HG03342 (cell line): ENCODE data around the gene EML4.
"Not testable (repeated sequence)": the region's sequence is repeated elsewhere in the genome, so short reads cannot be mapped to it uniquely, and the experiment has no call there.

ENCODE experiments used
- ATAC-seq: cut with Tn5 transposase; IDR thresholded peaks from one replicate; pipeline ENCODE4 v1.9.1; 2021; ENCODE audit warnings: mild to moderate bottlenecking, moderate library complexity; ENCODE audit not compliant: unreplicated experiment

EML4 gene

DNA sequence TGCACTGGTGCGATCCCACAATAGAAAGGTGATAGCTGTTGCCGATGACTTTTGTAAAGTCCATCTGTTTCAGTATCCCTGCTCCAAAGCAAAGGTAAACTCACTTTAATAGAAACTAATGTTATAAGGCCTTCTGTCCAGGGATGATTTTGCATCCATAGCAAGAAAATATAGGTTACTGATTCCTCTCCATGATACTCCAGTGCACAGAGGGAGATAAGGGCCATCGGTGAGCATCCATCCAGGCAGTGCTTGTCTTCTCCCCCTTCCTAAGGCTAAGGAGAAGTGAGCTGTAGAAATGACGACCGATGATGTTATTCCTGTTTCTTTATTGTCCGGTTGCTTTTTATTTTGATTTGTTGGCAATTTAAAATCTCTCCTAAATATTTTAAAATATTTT, 159.8 kb downstream of the EML4 start:
- no peak for ATAC-seq

GRCh38 chr2:42329736-42330135, 160.6 kb downstream of the EML4 start:
- no peak for ATAC-seq

DNA sequence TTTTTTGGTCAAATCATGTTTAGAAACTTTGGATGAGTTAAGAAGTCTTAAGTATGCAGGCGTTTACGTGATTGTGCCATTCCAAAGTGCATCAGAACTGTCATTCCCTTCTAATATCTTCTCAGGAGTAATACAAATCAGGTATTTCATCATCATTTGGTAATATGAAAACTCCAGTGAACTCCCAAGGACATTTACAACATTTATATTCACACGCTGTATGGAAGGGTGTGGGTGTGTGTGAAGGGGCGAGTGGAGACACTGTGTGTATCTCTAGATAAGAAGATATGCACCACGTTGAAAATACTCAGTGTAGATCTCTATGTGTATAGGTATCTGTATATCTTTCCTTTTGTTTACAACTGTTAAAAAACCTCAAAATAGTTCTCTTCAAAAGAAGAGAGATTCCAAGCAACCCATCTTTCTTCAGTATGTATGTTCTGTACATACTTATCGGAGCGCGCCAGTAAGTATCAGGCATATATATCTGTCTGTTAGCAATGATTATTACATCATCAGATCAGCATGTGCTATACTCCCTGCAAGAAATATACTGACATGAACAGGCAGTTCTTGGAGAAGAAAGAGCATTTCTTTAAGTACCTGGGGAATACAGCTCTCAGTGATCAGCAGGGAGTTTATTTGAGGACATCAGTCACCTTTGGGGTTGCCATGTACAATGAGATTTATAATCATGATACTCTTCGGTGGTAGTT, 162.6 kb downstream of the EML4 start:
- no peak for ATAC-seq

DNA sequence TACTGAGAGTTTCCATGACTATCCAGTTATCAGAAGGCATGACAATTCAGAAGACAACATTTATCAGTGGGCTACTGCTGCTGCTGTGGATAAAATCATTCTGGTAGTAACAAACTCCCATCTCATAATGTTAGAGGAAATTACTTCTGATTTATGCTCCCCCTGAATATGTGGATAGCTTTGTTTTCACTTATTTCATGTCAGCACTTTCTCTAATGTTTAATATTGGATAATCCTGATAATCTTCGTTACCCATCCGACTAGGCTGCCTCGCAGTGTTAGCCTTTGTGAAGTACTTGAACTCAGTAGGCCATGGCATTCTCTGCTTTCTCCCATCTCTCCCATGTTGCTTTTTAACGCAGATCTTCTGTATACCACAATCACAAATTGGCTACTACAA, 163.4 kb downstream of the EML4 start:
- ATAC-seq = no peak

GRCh38 chr2:42333579-42333978, 164.4 kb downstream of the EML4 start:
- ATAC-seq = no peak

GRCh38 chr2:42334220-42334619, 165.1 kb downstream of the EML4 start:
- ATAC-seq = no peak

- not testable (repeated sequence) for ATAC-seq
Observed at GRCh38 chr2:42334865-42335264, 165.7 kb downstream of the EML4 start.

- ATAC-seq = no peak
Observed at GRCh38 chr2:42335514-42336104, 166.5 kb downstream of the EML4 start.

- no peak for ATAC-seq
Observed at GRCh38 chr2:42336361-42336965, 167.3 kb downstream of the EML4 start.

GRCh38 chr2:42337356-42337820, 168.2 kb downstream of the EML4 start:
- ATAC-seq = no peak

DNA sequence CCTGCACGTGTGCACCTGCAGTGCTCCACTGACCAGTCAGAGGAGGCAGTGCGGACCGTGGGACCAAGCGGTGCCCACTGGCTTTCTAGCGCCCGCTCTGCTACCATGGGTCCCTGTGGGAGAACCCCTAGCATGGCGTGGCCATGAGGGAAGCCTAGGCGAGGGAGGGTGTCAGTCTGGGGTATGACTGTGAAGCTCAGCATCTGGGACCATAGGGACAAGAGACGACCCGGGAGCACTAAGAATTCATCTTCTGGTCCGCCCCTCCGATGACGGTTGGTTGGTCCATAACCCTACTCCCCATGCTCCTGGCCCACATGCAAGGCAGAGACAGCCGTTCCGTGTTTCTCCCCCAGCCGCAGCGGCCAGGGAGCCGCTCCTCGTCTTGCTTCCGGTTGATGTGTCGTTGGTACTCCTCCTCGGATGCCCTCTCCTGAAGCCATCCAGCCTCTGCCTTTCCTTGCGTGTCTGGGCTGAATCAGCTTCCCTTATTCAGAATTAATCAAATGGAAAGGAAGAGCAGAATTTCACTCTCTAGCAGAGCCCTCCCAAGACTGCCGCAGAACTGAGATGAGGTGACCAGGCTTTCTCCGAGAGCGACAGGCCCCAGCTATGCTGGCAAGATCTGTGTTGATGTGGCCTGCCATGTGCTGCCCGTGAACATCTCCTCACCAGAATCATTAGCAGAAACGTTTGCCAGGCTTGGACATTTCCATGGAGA, 168.9 kb downstream of the EML4 start:
- no peak for ATAC-seq

DNA sequence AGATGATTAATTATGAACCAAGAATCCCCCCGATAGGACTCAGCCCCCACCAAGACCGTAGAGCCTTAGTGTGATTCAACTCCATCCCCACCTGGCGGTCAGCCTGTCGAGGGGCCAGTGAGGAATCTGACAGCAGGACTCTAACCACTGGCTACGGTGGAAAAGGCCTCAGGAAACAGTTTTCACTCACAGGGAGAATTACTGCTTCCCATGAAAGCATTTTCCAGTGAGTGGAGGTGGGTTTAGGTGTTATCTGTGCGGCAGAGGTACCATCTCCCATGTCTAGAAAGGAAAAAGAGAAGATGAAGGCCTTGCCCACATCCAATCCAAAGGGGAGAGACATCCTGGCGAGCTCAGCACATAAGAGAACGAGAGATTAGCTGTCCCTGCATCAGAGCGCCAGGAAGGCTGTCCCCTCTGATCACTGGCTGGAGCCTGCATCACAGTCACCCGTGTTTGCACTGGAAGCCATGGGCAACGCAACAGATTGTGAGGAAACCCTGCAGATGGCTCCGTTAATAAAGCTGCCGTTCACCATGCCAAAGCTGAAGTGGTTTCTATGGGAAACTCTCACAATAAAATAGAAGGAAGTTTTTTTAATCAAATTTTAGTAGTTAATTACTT, 169.5 kb downstream of the EML4 start:
- no peak for ATAC-seq

GRCh38 chr2:42339191-42339912, 170.2 kb downstream of the EML4 start:
- no peak for ATAC-seq

DNA sequence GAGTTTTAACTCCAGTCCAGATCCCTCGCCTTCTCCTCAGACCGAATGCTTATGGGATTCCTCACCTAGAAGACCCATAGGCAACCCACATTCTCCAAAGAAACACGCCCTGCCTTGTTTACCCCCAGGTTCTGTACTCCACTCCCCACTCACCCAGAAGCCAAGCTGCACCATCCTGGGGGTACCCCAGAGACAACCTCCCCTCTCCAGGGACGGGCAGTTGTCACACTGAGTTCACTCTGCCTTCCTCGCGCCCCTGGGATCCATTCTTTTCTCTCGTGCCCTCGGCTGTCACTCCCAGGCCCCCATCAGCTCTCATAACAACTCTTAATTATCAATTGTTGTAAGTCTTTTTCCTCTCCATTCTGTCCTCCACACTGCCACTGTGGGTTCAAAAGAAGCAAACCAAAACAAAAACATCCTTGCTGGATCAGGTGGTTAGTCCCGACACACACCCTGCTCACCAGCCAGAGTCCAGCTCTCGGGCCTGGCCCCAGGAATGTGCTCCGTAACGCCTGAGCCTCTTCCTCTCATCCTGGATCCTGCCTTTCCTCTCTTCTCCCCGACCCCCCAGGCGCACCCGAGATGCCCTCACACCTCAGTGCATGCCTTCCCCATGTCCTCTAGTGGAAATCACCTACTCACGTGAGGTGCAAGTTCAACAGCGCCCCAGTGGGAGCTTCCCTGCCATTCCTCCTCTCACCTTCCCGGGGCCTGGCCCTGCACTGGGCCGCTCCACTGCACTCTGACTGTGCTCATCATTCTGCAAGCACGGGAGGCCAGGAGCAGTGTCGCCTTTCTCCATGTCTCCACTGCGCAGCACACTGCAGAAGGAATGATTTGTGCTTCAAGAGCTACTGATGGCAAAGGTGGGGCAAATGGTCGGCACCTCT, 171.1 kb downstream of the EML4 start:
- no peak for ATAC-seq

GRCh38 chr2:42340938-42341636, 171.9 kb downstream of the EML4 start:
- ATAC-seq = no peak

GRCh38 chr2:42342061-42342794, 173.1 kb downstream of the EML4 start:
- ATAC-seq = no peak

DNA sequence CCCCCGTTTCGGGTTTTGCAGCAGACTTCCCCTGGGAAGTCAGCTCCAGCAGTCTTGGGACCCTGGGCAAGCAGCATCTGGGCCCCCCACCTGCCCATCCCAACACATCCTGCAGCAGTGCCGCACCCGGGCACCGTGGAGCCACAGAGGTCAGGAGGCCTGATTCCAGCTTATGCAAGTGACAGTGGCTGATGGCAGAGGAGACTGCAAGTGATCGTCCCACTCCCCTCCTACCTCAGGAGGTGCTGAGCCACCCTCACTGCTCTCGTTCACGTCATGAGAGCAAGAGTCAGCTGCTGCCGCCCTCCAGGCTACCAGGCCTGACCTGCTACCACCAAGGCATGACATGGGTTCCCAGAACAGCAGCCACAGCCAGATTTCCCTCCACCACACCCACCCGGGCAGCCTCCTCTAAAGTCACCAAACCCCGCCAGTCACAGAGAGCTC, 173.7 kb downstream of the EML4 start:
- no peak for ATAC-seq

DNA sequence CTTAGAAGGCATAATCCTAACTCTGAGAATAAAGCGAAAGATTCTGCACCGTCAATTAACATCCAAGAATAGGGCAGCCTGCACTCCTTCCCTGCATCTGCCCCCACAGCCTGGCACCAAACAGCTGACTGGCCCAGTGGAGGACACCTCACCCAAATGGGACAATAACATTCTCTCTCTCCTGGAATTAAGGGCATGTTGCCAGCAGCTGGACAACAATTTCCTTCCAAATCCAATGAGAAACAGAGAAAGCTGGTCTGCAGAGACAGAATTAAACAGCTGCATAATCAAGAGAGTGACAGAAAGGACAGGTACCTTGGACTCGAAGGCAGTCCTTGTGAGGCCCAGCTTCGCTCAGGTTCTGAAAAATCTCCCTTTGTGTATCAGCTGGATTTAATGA, 176.8 kb downstream of the EML4 start:
- ATAC-seq = no peak
